SKM-1 treated with dmso at 0.1 percent for 144 hours (cell line): ENCODE data around the gene PDE8B.
"Not testable (repeated sequence)": the region's sequence is repeated elsewhere in the genome, so short reads cannot be mapped to it uniquely, and the experiment has no call there.

Experiments
- DNase-seq: peaks from one replicate; lab custom pipeline; 2025; ENCODE audit not compliant: unreplicated experiment; lab: John Stamatoyannopoulos, UW

PDE8B gene

GRCh38 chr5:77356740-77357139, 146.3 kb downstream of the PDE8B start:
- DNase-seq, result no peak

GRCh38 chr5:77358255-77359205, 148.1 kb downstream of the PDE8B start:
- DNase-seq, result no peak

- DNase-seq, result no peak
Measured at GRCh38 chr5:77359231-77359630, 148.8 kb downstream of the PDE8B start.

GRCh38 chr5:77360381-77360780, 149.9 kb downstream of the PDE8B start:
- no peak for DNase-seq

GRCh38 chr5:77360973-77361372, 150.5 kb downstream of the PDE8B start:
- no peak for DNase-seq

GRCh38 chr5:77366717-77367500, 156.4 kb downstream of the PDE8B start:
- DNase-seq, result no peak

- DNase-seq, result no peak
Measured at GRCh38 chr5:77367741-77368140, 157.3 kb downstream of the PDE8B start.

- no peak for DNase-seq
Measured at GRCh38 chr5:77368367-77368766, 157.9 kb downstream of the PDE8B start.

GRCh38 chr5:77369566-77369965, 159.1 kb downstream of the PDE8B start:
- DNase-seq, result no peak

- no peak for DNase-seq
Measured at GRCh38 chr5:77374686-77375085, 164.2 kb downstream of the PDE8B start.

GRCh38 chr5:77376609-77377300, 166.3 kb downstream of the PDE8B start:
- no peak for DNase-seq

- DNase-seq, result no peak
Measured at GRCh38 chr5:77379558-77380061, 169.1 kb downstream of the PDE8B start.

- DNase-seq, result no peak
Measured at GRCh38 chr5:77380636-77381035, 170.2 kb downstream of the PDE8B start.

- not testable (repeated sequence) for DNase-seq
Measured at GRCh38 chr5:77383336-77383735, 172.9 kb downstream of the PDE8B start.

- DNase-seq, result not testable (repeated sequence)
Measured at GRCh38 chr5:77386340-77386739, 175.9 kb downstream of the PDE8B start.

- DNase-seq, result no peak
Measured at GRCh38 chr5:77389746-77390145, 179.3 kb downstream of the PDE8B start.

GRCh38 chr5:77390221-77390620, 179.7 kb downstream of the PDE8B start:
- DNase-seq, result no peak

GRCh38 chr5:77390795-77391194, 180.3 kb downstream of the PDE8B start:
- DNase-seq, result no peak

- DNase-seq, result no peak
Measured at GRCh38 chr5:77391240-77391765, 180.8 kb downstream of the PDE8B start.

- no peak for DNase-seq
Measured at GRCh38 chr5:77394064-77394715, 183.7 kb downstream of the PDE8B start.
